ENCODE results near the gene KRTAP4-7. TPM values are rescaled to one million over a fixed set of nuclear protein-coding genes. Genes with fewer than 3 reads are reported as not detected.
A peak's percentile ranks its signal among the peaks of the same experiment; 100 is the strongest.
"Not testable (repeated sequence)": the region's sequence is repeated elsewhere in the genome, so short reads cannot be mapped to it uniquely, and the experiment has no call there.

Gene KRTAP4-7
- total RNA-seq, 1 experiment from 2014 or later: not detected

DNA sequence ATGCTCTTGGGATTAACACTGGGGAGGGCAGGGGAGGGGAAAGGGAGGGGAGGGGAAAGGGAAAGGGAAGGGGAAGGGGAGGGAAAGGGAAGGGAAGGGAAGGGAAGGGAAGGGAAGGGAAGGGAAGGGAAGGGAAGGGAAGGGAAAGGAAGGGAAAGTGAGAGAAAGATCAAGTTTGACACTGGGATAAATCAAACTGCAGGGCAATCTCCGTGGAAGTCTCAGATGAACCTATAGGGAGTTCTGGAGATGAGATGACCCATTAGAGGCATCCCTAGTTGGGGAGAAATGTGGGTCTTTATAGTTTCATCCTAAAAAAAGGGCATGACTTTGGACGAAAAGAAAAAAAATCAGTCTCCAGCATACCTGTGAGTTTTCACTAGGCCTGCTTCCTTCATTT, 37.8 kb downstream of the KRTAP4-7 start (continued):
- TF ChIP-seq TCF7L2 (IDR thresholded peaks at IDR 0.05; ENCODE audit: borderline replicate concordance, extremely low read depth, insufficient read depth, insufficient read length) (no peak), POLR2A (IDR thresholded peaks at IDR 0.05; ENCODE audit: borderline replicate concordance, extremely low read depth, insufficient read depth, insufficient read length) (no peak), ZNF274 (IDR thresholded peaks at IDR 0.05; ENCODE audit: low read depth, low read length) (no peak)

DNA sequence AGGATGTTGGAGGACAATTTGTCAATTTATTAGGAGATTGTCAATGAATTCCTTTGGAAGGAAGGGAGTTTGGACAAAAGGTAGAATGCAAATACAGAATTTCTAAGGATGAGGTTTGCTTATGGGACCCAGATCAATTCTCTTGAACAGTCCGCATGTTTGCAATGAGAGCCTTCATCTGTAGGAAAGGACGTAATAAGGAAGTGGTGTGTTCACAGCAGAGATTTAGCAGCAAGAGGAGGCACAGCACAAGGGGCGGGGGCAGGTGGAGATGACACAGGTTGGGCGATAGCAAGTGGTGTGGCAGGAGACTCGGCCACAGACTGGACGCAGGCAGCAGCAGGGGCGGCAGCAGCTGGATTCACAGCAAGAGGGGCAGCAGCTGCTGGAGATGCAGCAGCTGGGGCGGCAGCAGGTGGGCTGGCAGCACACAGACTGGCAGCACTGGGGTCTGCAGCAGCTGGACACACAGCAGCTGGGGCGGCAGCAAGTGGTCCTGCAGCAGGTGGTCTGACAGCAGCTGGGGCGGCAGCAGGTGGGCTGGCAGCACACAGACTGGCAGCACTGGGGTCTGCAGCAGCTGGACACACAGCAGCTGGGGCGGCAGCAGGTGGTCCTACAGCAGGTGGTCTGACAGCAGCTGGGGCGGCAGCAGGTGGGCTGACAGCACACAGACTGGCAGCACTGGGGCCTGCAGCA, 39.5 kb downstream of the KRTAP4-7 start:
- H3K79me2 ChIP-seq (ENCODE audit: insufficient read depth, low read length); intact Hi-C loops (cut with micrococcal nuclease); H3K36me3 ChIP-seq (ENCODE audit: control insufficient read depth in 1 of 2, insufficient read depth in 2 of 2, low read length in 2 of 2); H2AFZ ChIP-seq (ENCODE audit: low read depth, low read length, poor library complexity, severe bottlenecking); RAD21 ChIA-PET (ENCODE audit: low non-redundant PET in 1 of 2, low total read pairs in 2 of 2, uncharacterized antibody in 2 of 2, unreplicated experiment in 2 of 2); BruUV-seq (replicated peaks); H4K20me1 ChIP-seq (ENCODE audit: insufficient read depth); POLR2A ChIA-PET; CTCF ChIA-PET; ATAC-seq; H3K9ac ChIP-seq (ENCODE audit: low read length); H3K9me2 ChIP-seq (ENCODE audit: insufficient read depth); H3K27me3 ChIP-seq (ENCODE audit: insufficient read depth, low read length); H3K4me3 ChIP-seq (replicated peaks in 1 of 2; ENCODE audit: low read depth in 1 of 2, low read length in 2 of 2); DNase-seq (ENCODE audit: low read depth, low spot score): not testable (repeated sequence)
- peaks cover 0 to 14% of the 10 kb centered on the region in 2 experiments; a peak in 1 of 4 replicates for H3K9me3 ChIP-seq (ENCODE audit: control insufficient read depth in 1 of 2, insufficient read depth in 1 of 2, low read depth in 1 of 2, low read length in 2 of 2)
- H3K4me2 ChIP-seq (ENCODE audit: low read length): peak overlapping the region; percentile 46
- H3K4me1 ChIP-seq (ENCODE audit: control insufficient read depth in 1 of 2, insufficient read depth in 2 of 2, low read length in 2 of 2): peaks cover 0 to 30% of the 10 kb centered on the region in 2 experiments; a peak in 2 of 4 replicates
- H3K27ac ChIP-seq (ENCODE audit: low read depth, low read length): peak overlapping the region; percentile 2

DNA sequence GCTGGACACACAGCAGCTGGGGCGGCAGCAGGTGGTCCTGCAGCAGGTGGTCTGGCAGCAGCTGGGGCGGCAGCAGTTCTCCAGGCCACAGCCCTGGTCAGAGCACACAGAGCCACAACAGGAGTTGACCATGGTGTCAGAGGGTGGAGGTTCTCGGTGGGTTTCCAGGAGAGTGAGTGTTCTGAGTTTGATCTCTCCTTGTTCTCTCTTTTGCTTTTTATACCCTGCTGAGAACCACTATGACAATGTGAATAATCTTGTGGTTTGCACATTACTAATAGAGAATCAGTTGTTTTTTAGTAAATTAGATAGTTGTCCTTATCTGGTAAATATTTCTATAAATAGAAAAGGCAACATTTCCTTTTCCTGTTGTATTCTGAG, 40.0 kb downstream of the KRTAP4-7 start, which contains the start of gene KRTAP4-12:
TSS of gene KRTAP4-12 (minus strand) at position 192 of the 381 bp plus-strand sequence. CDS start at position 132, 60 bp downstream.
- H4K20me1 ChIP-seq (ENCODE audit: insufficient read depth); H3K9ac ChIP-seq (ENCODE audit: low read length); H3K9me2 ChIP-seq (ENCODE audit: insufficient read depth); RAD21 ChIA-PET (ENCODE audit: low non-redundant PET in 1 of 2, low total read pairs in 2 of 2, uncharacterized antibody in 2 of 2, unreplicated experiment in 2 of 2); intact Hi-C loops (cut with micrococcal nuclease); POLR2A ChIA-PET; ATAC-seq; DNase-seq (ENCODE audit: low read depth, low spot score); H2AFZ ChIP-seq (ENCODE audit: low read depth, low read length, poor library complexity, severe bottlenecking); H3K79me2 ChIP-seq (ENCODE audit: insufficient read depth, low read length); BruUV-seq (replicated peaks); H3K27me3 ChIP-seq (ENCODE audit: insufficient read depth, low read length); H3K4me3 ChIP-seq (replicated peaks in 1 of 2; ENCODE audit: low read depth in 1 of 2, low read length in 2 of 2); H3K36me3 ChIP-seq (ENCODE audit: control insufficient read depth in 1 of 2, insufficient read depth in 2 of 2, low read length in 2 of 2); CTCF ChIA-PET: not testable (repeated sequence)
- peaks cover 0 to 14% of the 10 kb centered on the region in 2 experiments; a peak in 1 of 4 replicates for H3K9me3 ChIP-seq (ENCODE audit: control insufficient read depth in 1 of 2, insufficient read depth in 1 of 2, low read depth in 1 of 2, low read length in 2 of 2)
- peak within 1 kb of the TSS; percentile 46 for H3K4me2 ChIP-seq (ENCODE audit: low read length)
- H3K27ac ChIP-seq (ENCODE audit: low read depth, low read length): peak within 1 kb of the TSS; percentile 2
- H3K4me1 ChIP-seq (ENCODE audit: control insufficient read depth in 1 of 2, insufficient read depth in 2 of 2, low read length in 2 of 2): peaks cover 0 to 27% of the 10 kb centered on the region in 2 experiments; a peak in 2 of 4 replicates

Data from HCT116 (cell line).